ENCODE results near the gene CD7.

Gene CD7

DNA sequence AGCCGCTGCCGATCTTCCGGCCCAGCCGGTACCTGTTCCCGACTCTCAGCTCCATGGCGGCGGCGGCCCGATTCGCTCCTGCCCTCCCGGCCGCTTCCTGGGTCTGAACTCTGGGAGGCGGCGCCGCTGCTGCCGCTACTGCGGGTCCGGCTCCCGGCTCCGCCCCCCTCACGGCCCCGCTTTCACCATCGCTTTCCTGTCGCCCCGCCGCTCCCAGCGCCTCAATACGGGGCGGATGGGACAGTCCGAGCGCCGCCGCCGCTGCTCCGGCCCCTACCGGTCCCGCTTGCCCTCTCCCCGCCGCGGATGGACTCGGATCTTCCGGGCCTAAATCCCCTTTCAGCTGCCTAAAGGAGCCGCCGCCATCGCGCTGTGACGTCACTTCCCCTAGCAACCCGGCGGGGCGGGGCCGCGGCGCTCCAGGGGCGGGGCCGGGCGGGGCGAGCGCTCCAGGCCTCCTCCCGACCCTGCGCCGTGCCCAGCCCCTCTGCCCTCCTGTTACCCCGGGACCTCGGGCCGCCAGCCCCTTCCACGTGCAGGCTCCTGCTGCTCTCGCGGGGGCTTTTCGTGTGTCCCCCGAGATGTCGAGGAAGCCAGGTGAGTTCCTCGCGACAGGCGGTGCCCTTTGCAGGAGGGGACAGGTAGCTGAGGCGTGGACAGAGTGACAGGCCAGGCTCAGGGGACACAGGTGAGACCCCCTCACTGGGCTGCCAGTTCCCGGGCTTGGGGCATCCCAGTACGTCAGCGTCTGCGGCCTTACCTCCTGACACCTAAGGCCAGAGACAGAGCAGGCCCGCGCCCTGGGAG lies 43.9 kb downstream of the CD7 start, which contains the start of gene CSNK1D:
Gene CSNK1D (minus strand): TSS at position 374 of the 807 bp plus-strand sequence. CDS start 319 bp downstream, at position 55.
- in situ Hi-C loops (cut with HindIII; ENCODE audit: low sequenced_read_pairs), result no loop called here
- TF ChIP-seq, protein P1, sequence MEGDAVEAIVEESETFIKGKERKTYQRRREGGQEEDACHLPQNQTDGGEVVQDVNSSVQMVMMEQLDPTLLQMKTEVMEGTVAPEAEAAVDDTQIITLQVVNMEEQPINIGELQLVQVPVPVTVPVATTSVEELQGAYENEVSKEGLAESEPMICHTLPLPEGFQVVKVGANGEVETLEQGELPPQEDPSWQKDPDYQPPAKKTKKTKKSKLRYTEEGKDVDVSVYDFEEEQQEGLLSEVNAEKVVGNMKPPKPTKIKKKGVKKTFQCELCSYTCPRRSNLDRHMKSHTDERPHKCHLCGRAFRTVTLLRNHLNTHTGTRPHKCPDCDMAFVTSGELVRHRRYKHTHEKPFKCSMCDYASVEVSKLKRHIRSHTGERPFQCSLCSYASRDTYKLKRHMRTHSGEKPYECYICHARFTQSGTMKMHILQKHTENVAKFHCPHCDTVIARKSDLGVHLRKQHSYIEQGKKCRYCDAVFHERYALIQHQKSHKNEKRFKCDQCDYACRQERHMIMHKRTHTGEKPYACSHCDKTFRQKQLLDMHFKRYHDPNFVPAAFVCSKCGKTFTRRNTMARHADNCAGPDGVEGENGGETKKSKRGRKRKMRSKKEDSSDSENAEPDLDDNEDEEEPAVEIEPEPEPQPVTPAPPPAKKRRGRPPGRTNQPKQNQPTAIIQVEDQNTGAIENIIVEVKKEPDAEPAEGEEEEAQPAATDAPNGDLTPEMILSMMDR (IDR thresholded peaks at IDR 0.05; ENCODE audit: low read depth, low read length, missing control alignments), result no peak
- peak; percentile 51 for DNase-seq (ENCODE audit: low read depth)
- H3K4me3 ChIP-seq (ENCODE audit: low read depth, low read length), result peak within 1 kb of the TSS; percentile 55

GRCh38 chr17:82272495-82273326 lies 44.7 kb downstream of the CD7 start:
- TF ChIP-seq, protein P1 (IDR thresholded peaks at IDR 0.05; ENCODE audit: low read depth, low read length, missing control alignments), result no peak
- H3K4me3 ChIP-seq (ENCODE audit: low read depth, low read length), result peak overlapping the region; percentile 55
- DNase-seq (ENCODE audit: low read depth), result no peak
- in situ Hi-C loops (cut with HindIII; ENCODE audit: low sequenced_read_pairs), result no loop called here

GRCh38 chr17:82271401-82271800 lies 46.0 kb downstream of the CD7 start:
- H3K4me3 ChIP-seq (ENCODE audit: low read depth, low read length), result peak overlapping the region; percentile 55
- TF ChIP-seq, protein P1 (IDR thresholded peaks at IDR 0.05; ENCODE audit: low read depth, low read length, missing control alignments), result no peak
- no peak for DNase-seq (ENCODE audit: low read depth)
- in situ Hi-C loops (cut with HindIII; ENCODE audit: low sequenced_read_pairs), result no loop called here

- H3K4me3 ChIP-seq (ENCODE audit: low read depth, low read length), result no peak overlapping the region
- TF ChIP-seq, protein P1 (IDR thresholded peaks at IDR 0.05; ENCODE audit: low read depth, low read length, missing control alignments), result no peak
- no peak for DNase-seq (ENCODE audit: low read depth)
- in situ Hi-C loops (cut with HindIII; ENCODE audit: low sequenced_read_pairs), result no loop called here
Measured at GRCh38 chr17:82270651-82271050, 46.8 kb downstream of the CD7 start.

DNA sequence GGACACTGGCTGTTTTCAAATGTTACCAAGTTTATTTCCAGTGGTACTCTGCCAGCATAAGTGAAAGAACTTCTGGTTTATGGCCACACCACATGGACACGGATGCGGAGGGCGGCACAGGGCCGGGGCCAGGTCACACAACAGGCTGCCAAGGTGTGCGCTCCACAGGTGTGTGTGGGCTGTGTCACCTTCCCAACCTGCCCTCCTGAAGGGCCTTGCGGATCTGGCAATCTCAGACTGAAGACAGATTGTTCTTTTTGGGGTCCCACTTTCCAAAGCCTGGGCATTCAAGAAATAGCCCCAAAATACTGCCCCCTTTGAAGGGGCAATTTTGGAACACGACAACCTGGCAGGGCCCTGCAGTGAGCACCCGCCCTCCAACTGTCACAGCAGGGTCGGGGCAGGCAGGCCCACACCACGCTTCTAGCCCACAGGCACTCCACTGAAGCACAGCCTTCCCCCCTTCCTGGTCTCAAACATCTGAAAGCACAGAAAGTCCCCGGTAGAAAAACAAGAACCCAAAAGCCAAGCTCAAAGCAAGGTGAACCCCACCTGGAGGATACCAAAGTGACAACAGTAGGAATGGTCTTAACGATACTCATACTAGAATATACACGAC lies 47.4 kb downstream of the CD7 start:
- no peak overlapping the region for H3K4me3 ChIP-seq (ENCODE audit: low read depth, low read length)

More for the DNA sequence above, 47.4 kb downstream of the CD7 start:
- in situ Hi-C loops (cut with HindIII; ENCODE audit: low sequenced_read_pairs), result no loop called here
- TF ChIP-seq, protein P1 (IDR thresholded peaks at IDR 0.05; ENCODE audit: low read depth, low read length, missing control alignments), result no peak
- no peak for DNase-seq (ENCODE audit: low read depth)
